HEK293 (cell line): ENCODE measurements around the gene PIGM.

ENCODE experiments used
- CTCF ChIA-PET: fragments of 350-600 bp; formaldehyde crosslinking; extraction: SDS; loops from one replicate; lab custom pipeline; 2021; ENCODE audit warnings: antibody characterized with exemption; lab: Yijun Ruan, JAX
- POLR2A ChIA-PET: fragments of 300-600 bp; formaldehyde crosslinking; extraction: SDS; loops from one replicate; lab custom pipeline; 2020; ENCODE audit warnings: antibody characterized with exemption, inconsistent platforms; lab: Yijun Ruan, JAX
- H3K27ac ChIP-seq: fragments of 200-500 bp; sonication (Bioruptor generic); 2 replicates; pipeline ENCODE4 v1.5.1; 2014; ENCODE audit warnings: low read depth, low read length, control low read depth, inconsistent platforms; ENCODE audit errors: extremely low read depth
- H3K36me3 ChIP-seq, 2 experiments: fragments of 200-500 bp in 1 of 2; sonication (Bioruptor generic) in 1 of 2; 1 replicate in 1 of 2; 2 replicates in 1 of 2; pipeline ENCODE4 v1.5.1; 2014 to 2017; ENCODE audit warnings: inconsistent platforms in 2 of 2, low read length in 2 of 2; ENCODE audit not compliant: control insufficient read depth in 2 of 2, insufficient read depth in 1 of 2
- H3K4me1 ChIP-seq: fragments of 200-500 bp; sonication (Bioruptor generic); 2 replicates; pipeline ENCODE4 v1.5.1; 2014; ENCODE audit warnings: mild to moderate bottlenecking, low read length, inconsistent platforms; ENCODE audit not compliant: control insufficient read depth, insufficient read depth
- H3K4me3 ChIP-seq: 2 replicates; pipeline ENCODE4 v1.5.1; 2011; ENCODE audit warnings: low read depth, mild to moderate bottlenecking, control low read depth, low read length, moderate library complexity
- H3K9me3 ChIP-seq: fragments of 200-500 bp; sonication (Bioruptor generic); 2 replicates; pipeline ENCODE4 v1.5.1; 2014; ENCODE audit warnings: low read depth, low read length, inconsistent platforms; ENCODE audit not compliant: control insufficient read depth, insufficient read depth
- BCL6B ChIP-seq: fragments of 450-650 bp; formaldehyde crosslinking; IDR thresholded peaks from 2 replicates; pipeline ENCODE4 v1.5.1; 2017; ENCODE audit warnings: missing biosample characterization, missing genetic modification characterization
- EGR2 ChIP-seq: fragments of 450-650 bp; formaldehyde crosslinking; IDR thresholded peaks from 2 replicates; pipeline ENCODE4 v1.5.1; 2016; ENCODE audit warnings: low read depth, missing biosample characterization, missing genetic modification characterization
- GLIS2 ChIP-seq: fragments of 450-650 bp; formaldehyde crosslinking; IDR thresholded peaks from 2 replicates; pipeline ENCODE4 v1.5.1; 2016; ENCODE audit warnings: missing biosample characterization, missing genetic modification characterization
- HOXC10 ChIP-seq: sonication (generic); formaldehyde crosslinking; IDR thresholded peaks from 2 replicates; pipeline ENCODE4 v1.8.1; 2023; ENCODE audit warnings: mild to moderate bottlenecking, missing genetic modification reagents
- MZF1 ChIP-seq: fragments of 450-650 bp; formaldehyde crosslinking; IDR thresholded peaks from 2 replicates; pipeline ENCODE4 v1.5.1; 2017; ENCODE audit warnings: missing biosample characterization, missing genetic modification characterization, borderline replicate concordance
- PRDM4 ChIP-seq: fragments of 450-650 bp; formaldehyde crosslinking; IDR thresholded peaks from 2 replicates; pipeline ENCODE4 v1.5.1; 2017; ENCODE audit warnings: missing biosample characterization, missing genetic modification characterization
- RBAK ChIP-seq: fragments of 450-650 bp; formaldehyde crosslinking; IDR thresholded peaks from 2 replicates; pipeline ENCODE4 v1.5.1; 2016; ENCODE audit warnings: missing biosample characterization, missing genetic modification characterization
- TCF7L2 ChIP-seq: IDR thresholded peaks from 2 replicates; pipeline ENCODE4 v1.6.1; 2011; ENCODE audit warnings: low read depth, mild to moderate bottlenecking, inconsistent platforms, low read length, moderate library complexity, borderline replicate concordance
- TSHZ1 ChIP-seq: fragments of 450-650 bp; formaldehyde crosslinking; IDR thresholded peaks from 2 replicates; pipeline ENCODE4 v1.5.1; 2016; ENCODE audit warnings: missing biosample characterization, missing genetic modification characterization, borderline replicate concordance
- ZBTB20 ChIP-seq: fragments of 450-650 bp; formaldehyde crosslinking; IDR thresholded peaks from 2 replicates; pipeline ENCODE4 v1.5.1; 2016; ENCODE audit warnings: missing biosample characterization, missing genetic modification characterization
- ZNF112 ChIP-seq: fragments of 450-650 bp; formaldehyde crosslinking; IDR thresholded peaks from 2 replicates; pipeline ENCODE4 v1.5.0; 2017; ENCODE audit warnings: missing biosample characterization, missing genetic modification characterization
- ZNF138 ChIP-seq: fragments of 450-650 bp; formaldehyde crosslinking; IDR thresholded peaks from 2 replicates; pipeline ENCODE4 v1.5.1; 2016; ENCODE audit warnings: missing biosample characterization, missing genetic modification characterization, borderline replicate concordance
- ZNF2 ChIP-seq: fragments of 450-650 bp; formaldehyde crosslinking; IDR thresholded peaks from 2 replicates; pipeline ENCODE4 v1.5.1; 2016; ENCODE audit warnings: missing biosample characterization, missing genetic modification characterization
- ZNF239 ChIP-seq: fragments of 450-650 bp; formaldehyde crosslinking; IDR thresholded peaks from 2 replicates; pipeline ENCODE4 v1.5.1; 2016; ENCODE audit warnings: missing biosample characterization, missing genetic modification characterization
- ZNF341 ChIP-seq: fragments of 450-650 bp; formaldehyde crosslinking; IDR thresholded peaks from 2 replicates; pipeline ENCODE4; 2016; ENCODE audit warnings: low read depth, missing biosample characterization, missing genetic modification characterization
- ZNF416 ChIP-seq: fragments of 450-650 bp; formaldehyde crosslinking; IDR thresholded peaks from 2 replicates; pipeline ENCODE4 v1.5.1; 2016; ENCODE audit warnings: missing biosample characterization, missing genetic modification characterization
- ZNF510 ChIP-seq: fragments of 450-650 bp; formaldehyde crosslinking; IDR thresholded peaks from 2 replicates; pipeline ENCODE4 v1.5.1; 2018; ENCODE audit warnings: mild to moderate bottlenecking, missing genetic modification characterization, missing biosample characterization; ENCODE audit not compliant: insufficient replicate concordance
- ZNF561 ChIP-seq: fragments of 450-650 bp; IDR thresholded peaks from 2 replicates; pipeline ENCODE4 v1.5.1; 2018; ENCODE audit warnings: missing biosample characterization, missing genetic modification characterization, borderline replicate concordance
- ZNF629 ChIP-seq: fragments of 450-650 bp; formaldehyde crosslinking; IDR thresholded peaks from 2 replicates; pipeline ENCODE4 v1.5.1; 2017; ENCODE audit warnings: missing biosample characterization, missing genetic modification characterization
- ZNF645 ChIP-seq: fragments of 450-650 bp; formaldehyde crosslinking; IDR thresholded peaks from 2 replicates; pipeline ENCODE4; 2016; ENCODE audit warnings: missing biosample characterization, missing genetic modification characterization
- ZNF777 ChIP-seq: fragments of 450-650 bp; formaldehyde crosslinking; IDR thresholded peaks from 2 replicates; pipeline ENCODE4 v1.5.1; 2017; ENCODE audit warnings: missing biosample characterization, missing genetic modification characterization, borderline replicate concordance

The PIGM gene

GRCh38 chr1:160001440-160001839 lies 30.4 kb downstream of the PIGM start (continued):
- TF ChIP-seq TSHZ1, result no peak
- TF ChIP-seq, all 188 proteins: peak for 0

GRCh38 chr1:159999204-159999603 lies 32.6 kb downstream of the PIGM start:
- H3K9me3 ChIP-seq, result no peaks in the 10 kb centered on the region
- POLR2A ChIA-PET, result no interaction called here
- no peak overlapping the region for H3K27ac ChIP-seq
- no peak overlapping the region for H3K4me3 ChIP-seq
- H3K36me3 ChIP-seq, result no peaks in the 10 kb centered on the region
- H3K4me1 ChIP-seq, result no peaks in the 10 kb centered on the region
- no peak for TF ChIP-seq HOXC10 (CRISPR knock-in tag)
- no peak for TF ChIP-seq ZNF2
- no peak for TF ChIP-seq ZNF777
- TF ChIP-seq RBAK (tag by site-specific recombination), result no peak
- no peak for TF ChIP-seq ZBTB20 (tag by site-specific recombination)
- TF ChIP-seq ZNF510 (tag by site-specific recombination), result no peak
- TF ChIP-seq BCL6B, result no peak
- no peak for TF ChIP-seq TCF7L2
- no peak for TF ChIP-seq ZNF629
- TF ChIP-seq ZNF645 (tag by site-specific recombination), result no peak
- TF ChIP-seq ZNF138 (tag by site-specific recombination), result no peak
- TF ChIP-seq ZNF341 (tag by site-specific recombination), result no peak
- no peak for TF ChIP-seq MZF1 (tag by site-specific recombination)
- TF ChIP-seq ZNF416 (tag by site-specific recombination), result no peak
- TF ChIP-seq EGR2 (tag by site-specific recombination), result no peak
- no peak for TF ChIP-seq PRDM4
- TF ChIP-seq GLIS2, result no peak
- no peak for TF ChIP-seq ZNF112 (tag by site-specific recombination)
- no peak for TF ChIP-seq ZNF561
- no peak for TF ChIP-seq ZNF239 (tag by site-specific recombination)
- TF ChIP-seq, all 188 proteins: peak for 0
- CTCF ChIA-PET, result interaction anchor here (1.2 to 2.0 kb wide), 6 partner anchors 8 to 106 kb away, joined by 3 to 21 read pairs (median 4); no protein-coding TSS in a partner anchor
